Renal cortical epithelial cell (primary cell): ENCODE data around the gene CYLD. TPM values are rescaled to one million over a fixed set of nuclear protein-coding genes. Genes with fewer than 3 reads are reported as not detected.

Source experiments
- DNase-seq: peaks from one replicate; pipeline ENCODE4 v3.0.0-alpha.2; 2011; ENCODE audit warnings: low read depth
- total RNA-seq: library from RNA; depleted of rRNA; stranded (reverse); fragments of >200 nt; gene quantifications from 2 replicates; pipeline ENCODE4 v1.2.3, GENCODE V29; 2014

The CYLD gene
- total RNA-seq, 1 donor from 2014 or later, result 63.1 TPM

- DNase-seq, result no peak
Measured at GRCh38 chr16:50711862-50712559, 29.9 kb upstream of the CYLD start.

- no peak for DNase-seq
Measured at GRCh38 chr16:50712560-50712898, 29.4 kb upstream of the CYLD start.

GRCh38 chr16:50712956-50713355 is 28.9 kb upstream of the CYLD start:
- no peak for DNase-seq

GRCh38 chr16:50717091-50717490 is 24.8 kb upstream of the CYLD start:
- no peak for DNase-seq

- DNase-seq, result no peak
Measured at GRCh38 chr16:50717494-50717893, 24.4 kb upstream of the CYLD start.

GRCh38 chr16:50718061-50718760 is 23.7 kb upstream of the CYLD start:
- no peak for DNase-seq

GRCh38 chr16:50718761-50719400 is 23.0 kb upstream of the CYLD start:
- DNase-seq, result no peak

- no peak for DNase-seq
Measured at GRCh38 chr16:50719401-50720337, 22.2 kb upstream of the CYLD start.

GRCh38 chr16:50721549-50722404 is 20.1 kb upstream of the CYLD start:
- DNase-seq, result peak; percentile 38

GRCh38 chr16:50722405-50722737 is 19.5 kb upstream of the CYLD start:
- DNase-seq, result no peak

GRCh38 chr16:50722960-50723359 is 18.9 kb upstream of the CYLD start:
- no peak for DNase-seq

- DNase-seq, result no peak
Measured at GRCh38 chr16:50724306-50724705, 17.6 kb upstream of the CYLD start.

- DNase-seq, result no peak
Measured at GRCh38 chr16:50731130-50731988, 10.5 kb upstream of the CYLD start.

GRCh38 chr16:50731989-50732832 is 9.7 kb upstream of the CYLD start:
- no peak for DNase-seq

GRCh38 chr16:50733468-50733867 is 8.4 kb upstream of the CYLD start:
- DNase-seq, result no peak

GRCh38 chr16:50735629-50736122 is 6.2 kb upstream of the CYLD start:
- DNase-seq, result no peak

GRCh38 chr16:50736448-50736847 is 5.4 kb upstream of the CYLD start:
- DNase-seq, result no peak

GRCh38 chr16:50737420-50737959 is 4.4 kb upstream of the CYLD start:
- no peak for DNase-seq

- no peak for DNase-seq
Measured at GRCh38 chr16:50739031-50739430, 2.9 kb upstream of the CYLD start.
